ENCODE measurements around the gene ZNF462. TPM values are rescaled to one million over a fixed set of nuclear protein-coding genes. Genes with fewer than 3 reads are reported as not detected.

Gene ZNF462
- total and polyA plus RNA-seq, 2 of the 13 experiments (the other 11 are each of a cell fraction or from before 2014, with no cell fraction given): not detected

DNA sequence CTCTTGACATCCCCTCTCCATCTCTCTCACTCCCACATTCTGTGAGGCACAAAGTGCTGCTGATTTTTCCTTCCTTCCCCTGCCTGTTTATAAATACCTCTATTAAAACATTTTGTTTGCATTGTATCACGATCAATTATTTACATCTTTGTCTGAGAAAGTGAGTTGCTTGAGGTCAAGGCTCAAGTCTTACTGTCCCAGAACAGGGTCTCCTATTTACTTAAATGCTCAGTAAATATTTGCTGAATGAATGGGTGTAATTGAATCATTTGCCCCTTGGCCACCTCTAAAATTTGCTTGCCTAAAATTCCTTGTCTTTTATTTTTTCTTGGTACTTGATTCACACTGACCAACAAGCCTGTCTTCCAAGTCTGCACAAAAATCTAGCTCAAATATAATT lies 103.5 kb downstream of the ZNF462 start (continued):
- TF ChIP-seq KIAA2018 (CRISPR knock-in tag; IDR thresholded peaks at IDR 0.05; ENCODE audit: borderline replicate concordance): no peak
- no peak for TF ChIP-seq CBFB (CRISPR knock-in tag; IDR thresholded peaks at IDR 0.05)
- no peak for TF ChIP-seq U2AF2 (IDR thresholded peaks at IDR 0.05; ENCODE audit: low read depth, low read length)
- TF ChIP-seq MXI1 (IDR thresholded peaks at IDR 0.05; ENCODE audit: borderline replicate concordance, low read depth, low read length): no peak
- TF ChIP-seq CC2D1A (CRISPR knock-in tag; IDR thresholded peaks at IDR 0.05): no peak
- TF ChIP-seq CAMTA2 (CRISPR knock-in tag; IDR thresholded peaks at IDR 0.05; ENCODE audit: borderline replicate concordance): no peak
- no peak for TF ChIP-seq ZNF18 (CRISPR knock-in tag; IDR thresholded peaks at IDR 0.05; ENCODE audit: insufficient replicate concordance)
- no peak for TF ChIP-seq KDM1A (CRISPR knock-in tag; IDR thresholded peaks at IDR 0.05)
- no peak for TF ChIP-seq ZKSCAN1 (IDR thresholded peaks at IDR 0.05; ENCODE audit: low read length)
